Measurements from ENCODE around the gene NKX1-1.

DNA sequence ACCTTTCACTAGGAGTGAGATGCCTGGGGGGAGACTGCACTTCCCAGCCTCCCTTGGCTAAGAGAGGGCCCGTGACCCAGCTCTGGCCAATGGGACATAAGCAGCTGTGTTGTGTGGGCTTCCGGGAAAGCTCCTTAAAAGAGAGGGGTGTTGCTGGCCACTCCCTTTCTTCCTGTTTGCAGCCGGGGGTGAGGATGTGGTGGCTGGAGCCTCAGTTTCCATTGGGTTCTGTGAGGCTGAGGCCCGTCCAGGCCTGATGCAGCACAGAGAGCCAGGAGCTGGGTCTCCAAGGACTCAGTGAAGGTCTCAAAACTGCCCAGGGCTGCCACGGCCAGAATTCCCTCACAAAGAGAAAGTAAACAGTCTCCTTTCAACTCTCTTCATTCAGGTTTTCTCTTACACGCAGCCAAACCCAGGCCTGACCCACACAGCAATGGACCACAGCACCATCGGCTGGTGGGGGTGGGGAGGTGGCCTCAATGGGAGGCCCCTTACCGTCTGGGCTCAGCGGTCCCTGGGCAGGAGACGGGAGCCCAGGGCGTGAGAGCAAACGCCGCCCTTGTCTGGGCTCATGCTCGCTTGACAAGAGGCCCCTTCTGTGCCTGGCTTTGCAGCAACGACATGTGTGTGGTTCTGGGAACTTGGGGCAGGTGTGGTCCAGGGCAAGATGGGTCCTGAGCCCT lies 6.6 kb downstream of the NKX1-1 start:
- TF ChIP-seq, protein P1, sequence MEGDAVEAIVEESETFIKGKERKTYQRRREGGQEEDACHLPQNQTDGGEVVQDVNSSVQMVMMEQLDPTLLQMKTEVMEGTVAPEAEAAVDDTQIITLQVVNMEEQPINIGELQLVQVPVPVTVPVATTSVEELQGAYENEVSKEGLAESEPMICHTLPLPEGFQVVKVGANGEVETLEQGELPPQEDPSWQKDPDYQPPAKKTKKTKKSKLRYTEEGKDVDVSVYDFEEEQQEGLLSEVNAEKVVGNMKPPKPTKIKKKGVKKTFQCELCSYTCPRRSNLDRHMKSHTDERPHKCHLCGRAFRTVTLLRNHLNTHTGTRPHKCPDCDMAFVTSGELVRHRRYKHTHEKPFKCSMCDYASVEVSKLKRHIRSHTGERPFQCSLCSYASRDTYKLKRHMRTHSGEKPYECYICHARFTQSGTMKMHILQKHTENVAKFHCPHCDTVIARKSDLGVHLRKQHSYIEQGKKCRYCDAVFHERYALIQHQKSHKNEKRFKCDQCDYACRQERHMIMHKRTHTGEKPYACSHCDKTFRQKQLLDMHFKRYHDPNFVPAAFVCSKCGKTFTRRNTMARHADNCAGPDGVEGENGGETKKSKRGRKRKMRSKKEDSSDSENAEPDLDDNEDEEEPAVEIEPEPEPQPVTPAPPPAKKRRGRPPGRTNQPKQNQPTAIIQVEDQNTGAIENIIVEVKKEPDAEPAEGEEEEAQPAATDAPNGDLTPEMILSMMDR (IDR thresholded peaks at IDR 0.05): no peak
- no peak for TF ChIP-seq POLR2AphosphoS5 (IDR thresholded peaks at IDR 0.05; ENCODE audit: low read depth, low read length)
- TF ChIP-seq, protein P2, sequence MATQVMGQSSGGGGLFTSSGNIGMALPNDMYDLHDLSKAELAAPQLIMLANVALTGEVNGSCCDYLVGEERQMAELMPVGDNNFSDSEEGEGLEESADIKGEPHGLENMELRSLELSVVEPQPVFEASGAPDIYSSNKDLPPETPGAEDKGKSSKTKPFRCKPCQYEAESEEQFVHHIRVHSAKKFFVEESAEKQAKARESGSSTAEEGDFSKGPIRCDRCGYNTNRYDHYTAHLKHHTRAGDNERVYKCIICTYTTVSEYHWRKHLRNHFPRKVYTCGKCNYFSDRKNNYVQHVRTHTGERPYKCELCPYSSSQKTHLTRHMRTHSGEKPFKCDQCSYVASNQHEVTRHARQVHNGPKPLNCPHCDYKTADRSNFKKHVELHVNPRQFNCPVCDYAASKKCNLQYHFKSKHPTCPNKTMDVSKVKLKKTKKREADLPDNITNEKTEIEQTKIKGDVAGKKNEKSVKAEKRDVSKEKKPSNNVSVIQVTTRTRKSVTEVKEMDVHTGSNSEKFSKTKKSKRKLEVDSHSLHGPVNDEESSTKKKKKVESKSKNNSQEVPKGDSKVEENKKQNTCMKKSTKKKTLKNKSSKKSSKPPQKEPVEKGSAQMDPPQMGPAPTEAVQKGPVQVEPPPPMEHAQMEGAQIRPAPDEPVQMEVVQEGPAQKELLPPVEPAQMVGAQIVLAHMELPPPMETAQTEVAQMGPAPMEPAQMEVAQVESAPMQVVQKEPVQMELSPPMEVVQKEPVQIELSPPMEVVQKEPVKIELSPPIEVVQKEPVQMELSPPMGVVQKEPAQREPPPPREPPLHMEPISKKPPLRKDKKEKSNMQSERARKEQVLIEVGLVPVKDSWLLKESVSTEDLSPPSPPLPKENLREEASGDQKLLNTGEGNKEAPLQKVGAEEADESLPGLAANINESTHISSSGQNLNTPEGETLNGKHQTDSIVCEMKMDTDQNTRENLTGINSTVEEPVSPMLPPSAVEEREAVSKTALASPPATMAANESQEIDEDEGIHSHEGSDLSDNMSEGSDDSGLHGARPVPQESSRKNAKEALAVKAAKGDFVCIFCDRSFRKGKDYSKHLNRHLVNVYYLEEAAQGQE (IDR thresholded peaks at IDR 0.05; ENCODE audit: insufficient read depth in 1 of 2, low read depth in 2 of 2, low read length in 1 of 2): no peak
- no peak for TF ChIP-seq SIN3A (IDR thresholded peaks at IDR 0.05; ENCODE audit: borderline replicate concordance, insufficient read depth, low read depth, low read length)
- no peak for TF ChIP-seq TCF7L2 (IDR thresholded peaks at IDR 0.05; ENCODE audit: low read depth, low read length)
